GM10847 (cell line): ENCODE results near the gene PTPN4.

Experiments
- POLR2A ChIP-seq: IDR thresholded peaks from 2 replicates; pipeline ENCODE4 v1.6.1; 2011; ENCODE audit not compliant: insufficient read length; ENCODE audit errors: extremely low read depth

PTPN4 gene

GRCh38 chr2:119808516-119809147 lies 48.9 kb downstream of the PTPN4 start:
- no peak for TF ChIP-seq POLR2A

- no peak for TF ChIP-seq POLR2A
These were observed 49.8 kb downstream of the PTPN4 start for GRCh38 chr2:119809339-119810048.

- no peak for TF ChIP-seq POLR2A
These were observed 50.4 kb downstream of the PTPN4 start for GRCh38 chr2:119810049-119810630.

GRCh38 chr2:119814216-119814615 lies 54.5 kb downstream of the PTPN4 start:
- TF ChIP-seq POLR2A, result no peak

GRCh38 chr2:119818792-119819191 lies 59.1 kb downstream of the PTPN4 start:
- no peak for TF ChIP-seq POLR2A

- TF ChIP-seq POLR2A, result no peak
These were observed 60.1 kb downstream of the PTPN4 start for GRCh38 chr2:119819846-119820245.

- TF ChIP-seq POLR2A, result no peak
These were observed 60.6 kb downstream of the PTPN4 start for GRCh38 chr2:119820275-119820674.

GRCh38 chr2:119821266-119821665 lies 61.5 kb downstream of the PTPN4 start:
- no peak for TF ChIP-seq POLR2A

GRCh38 chr2:119823734-119824334 lies 64.1 kb downstream of the PTPN4 start:
- TF ChIP-seq POLR2A, result no peak

- no peak for TF ChIP-seq POLR2A
These were observed 66.7 kb downstream of the PTPN4 start for GRCh38 chr2:119826370-119826961.

GRCh38 chr2:119827866-119828507 lies 68.3 kb downstream of the PTPN4 start:
- no peak for TF ChIP-seq POLR2A

- TF ChIP-seq POLR2A, result no peak
These were observed 76.9 kb downstream of the PTPN4 start for GRCh38 chr2:119836455-119837142.

- no peak for TF ChIP-seq POLR2A
These were observed 77.6 kb downstream of the PTPN4 start for GRCh38 chr2:119837350-119837749.

- TF ChIP-seq POLR2A, result no peak
These were observed 78.0 kb downstream of the PTPN4 start for GRCh38 chr2:119837759-119838158.

- TF ChIP-seq POLR2A, result no peak
These were observed 78.5 kb downstream of the PTPN4 start for GRCh38 chr2:119838179-119838578.
